K562 (cell line): Measurements from ENCODE around the gene NECAB3. TPM values are rescaled to one million over a fixed set of nuclear protein-coding genes. Genes with fewer than 3 reads are reported as not detected.

Experiments used
- ATAC-seq: fragments of 200-7000 bp; cut with Tn5 transposase; 3 replicates; pipeline ENCODE4 v1.9.1; 2020; ENCODE audit warnings: moderate library complexity
- BruUV-seq: library from RNA; stranded (reverse); fragments of 400-500 nt; replicated peaks from 2 replicates; lab custom pipeline; 2021; lab: Mats Ljungman, UMichigan
- CTCF ChIA-PET: fragments of 300-600 bp; formaldehyde crosslinking; extraction: SDS; loops from one replicate; lab custom pipeline; 2021; ENCODE audit warnings: low intra/inter-chr PET ratio; lab: Yijun Ruan, JAX
- POLR2A ChIA-PET: fragments of 300-600, 350-650 bp; sonication (Branson Sonifier 250); formaldehyde crosslinking; extraction: SDS; loops from one replicate; lab custom pipeline; 2021; ENCODE audit warnings: antibody characterized with exemption, inconsistent platforms; lab: Yijun Ruan, JAX
- DNase-seq, 4 experiments: peaks; one replicate each; pipeline versions ENCODE4 v3.0.0 to v3.0.0-alpha.2; 2011 to 2018; ENCODE audit warnings: low spot score in 3 of 4, mixed read lengths in 3 of 4; ENCODE audit errors: extremely low read depth in 1 of 4
- FAIRE-seq: peaks from 2 replicates; lab custom pipeline; 2011; peaks lifted over from hg19 to GRCh38; lab: Jason Lieb, UNC
- H2AFZ ChIP-seq: 2 replicates; pipeline ENCODE4 v1.6.0; 2011; ENCODE audit warnings: low read depth, low read length, control low read depth, inconsistent platforms
- H3K27ac ChIP-seq: fragments of 200-600 bp; 3 replicates; pipeline ENCODE4 v1.8.0; 2011; ENCODE audit warnings: low read depth, mild to moderate bottlenecking, control low read depth, inconsistent platforms, low read length, moderate library complexity, mixed read lengths; ENCODE audit errors: extremely low read depth
- H3K27me3 ChIP-seq, 2 experiments: fragments of 300-600 bp in 1 of 2; 2 replicates in 1 of 2; 3 replicates in 1 of 2; pipeline versions ENCODE4 v1.6.0 to v1.8.0; 2011; ENCODE audit warnings: inconsistent platforms in 2 of 2, low read length in 2 of 2, mild to moderate bottlenecking in 1 of 2, mixed read lengths in 1 of 2, moderate library complexity in 1 of 2; ENCODE audit not compliant: control insufficient read depth in 2 of 2, insufficient read depth in 2 of 2
- H3K36me3 ChIP-seq: fragments of 300-600 bp; 3 replicates; pipeline ENCODE4 v1.8.0; 2011; ENCODE audit warnings: mild to moderate bottlenecking, low read length, inconsistent platforms; ENCODE audit not compliant: control insufficient read depth, insufficient read depth
- H3K4me1 ChIP-seq, 2 experiments: fragments of 200-600 bp in 1 of 2; replicated peaks in 1 of 2; 2 replicates in 1 of 2; 3 replicates in 1 of 2; pipeline versions ENCODE4 v1.5.1 to v1.8.0; 2011; ENCODE audit warnings: inconsistent platforms in 2 of 2, low read length in 2 of 2, mild to moderate bottlenecking in 1 of 2, mixed read lengths in 1 of 2, moderate library complexity in 1 of 2; ENCODE audit not compliant: control insufficient read depth in 2 of 2, insufficient read depth in 2 of 2
- H3K4me2 ChIP-seq: 2 replicates; pipeline ENCODE4 v1.6.1; 2011; ENCODE audit warnings: low read length, control low read depth, inconsistent platforms, mixed read lengths; ENCODE audit not compliant: insufficient read depth
- H3K4me3 ChIP-seq: fragments of 200-600 bp; sonication (generic), shearing (Covaris generic); 2 replicates; pipeline ENCODE4 v1.5.1; 2016; ENCODE audit warnings: control low read depth, inconsistent platforms
- H3K79me2 ChIP-seq: fragments of 200-600 bp; 3 replicates; pipeline ENCODE4 v1.8.0; 2011; ENCODE audit warnings: low read length, inconsistent platforms; ENCODE audit not compliant: control insufficient read depth, insufficient read depth
- H3K9ac ChIP-seq, 2 experiments: 2 replicates each; pipeline versions ENCODE4 v1.6.0 to v1.6.1; 2011; ENCODE audit warnings: low read depth in 2 of 2, low read length in 2 of 2, control low read depth in 1 of 2, inconsistent platforms in 1 of 2, mild to moderate bottlenecking in 1 of 2, mixed read lengths in 1 of 2; ENCODE audit not compliant: insufficient read depth in 1 of 2
- H3K9me1 ChIP-seq: one replicate; pipeline ENCODE4 v1.6.0; 2011; ENCODE audit warnings: inconsistent platforms, mild to moderate bottlenecking, low read length, moderate library complexity; ENCODE audit not compliant: control insufficient read depth, insufficient read depth
- H3K9me3 ChIP-seq: replicated peaks from 2 replicates; pipeline ENCODE4 v1.5.1; 2011; ENCODE audit warnings: low read depth, low read length, inconsistent platforms; ENCODE audit not compliant: control insufficient read depth, insufficient read depth
- H4K20me1 ChIP-seq: replicated peaks from 2 replicates; pipeline ENCODE4 v1.6.1; 2011; ENCODE audit warnings: low read length, inconsistent platforms, mixed read lengths; ENCODE audit not compliant: control insufficient read depth, insufficient read depth
- E2F5 ChIP-seq: sonication (generic); formaldehyde crosslinking; IDR thresholded peaks from 2 replicates; pipeline ENCODE4 v1.8.0; 2022; ENCODE audit warnings: mild to moderate bottlenecking, missing genetic modification reagents
- EHMT2 ChIP-seq: fragments of 450-650 bp; IDR thresholded peaks from 2 replicates; pipeline ENCODE4 v1.6.1; 2018; ENCODE audit warnings: antibody characterized with exemption
- FOXM1 ChIP-seq, 2 experiments: fragments of 450-650 bp in 1 of 2; sonication (generic) in 1 of 2; formaldehyde crosslinking in 1 of 2; IDR thresholded peaks; 2 replicates each; pipeline versions ENCODE4 v1.6.1 to v1.9.0; 2017 to 2022; ENCODE audit warnings: low read depth in 2 of 2, mild to moderate bottlenecking in 2 of 2, missing genetic modification reagents in 1 of 2, moderate library complexity in 1 of 2
- IRF2 ChIP-seq: sonication (generic); formaldehyde crosslinking; IDR thresholded peaks from 2 replicates; pipeline ENCODE4 v1.8.1; 2022; ENCODE audit warnings: mild to moderate bottlenecking, missing genetic modification reagents
- MAZ ChIP-seq, 2 experiments: fragments of 450-650 bp in 1 of 2; sonication (generic) in 1 of 2; formaldehyde crosslinking; IDR thresholded peaks in 1 of 2; conservative IDR thresholded peaks in 1 of 2; 2 replicates each; pipeline versions ENCODE4 v1.4.0 to v1.5.0; 2020; ENCODE audit warnings: mild to moderate bottlenecking in 1 of 2, missing genetic modification reagents in 1 of 2
- PTRF ChIP-seq: fragments of 450-650 bp; IDR thresholded peaks from 2 replicates; pipeline ENCODE4 v1.6.1; 2016; ENCODE audit warnings: mild to moderate bottlenecking, missing genetic modification characterization, missing compliant biosample characterization
- RBM14 ChIP-seq: fragments of 200-400 bp; formaldehyde crosslinking; IDR thresholded peaks from 2 replicates; pipeline ENCODE4 v1.6.1; 2018; ENCODE audit warnings: low read depth, mild to moderate bottlenecking, low read length, moderate library complexity, borderline replicate concordance; ENCODE audit not compliant: insufficient read depth
- SAFB2 ChIP-seq: fragments of 200-400 bp; formaldehyde crosslinking; IDR thresholded peaks from 2 replicates; pipeline ENCODE4 v1.6.1; 2018; ENCODE audit warnings: borderline replicate concordance, low read length, low read depth, moderate library complexity; ENCODE audit not compliant: severe bottlenecking
- SMAD4 ChIP-seq: fragments of 250-450 bp; sonication (Bioruptor Pico); conservative IDR thresholded peaks from 2 replicates; pipeline ENCODE4 v1.8.0; 2021; ENCODE audit warnings: inconsistent platforms, mild to moderate bottlenecking, moderate library complexity
- SP2 ChIP-seq: IDR thresholded peaks from 2 replicates; pipeline ENCODE4 v1.6.1; 2011; ENCODE audit warnings: mild to moderate bottlenecking, low read depth, low read length, moderate library complexity; ENCODE audit not compliant: poor library complexity, severe bottlenecking; ENCODE audit errors: extremely low read depth
- USF1 ChIP-seq: sonication (generic); formaldehyde crosslinking; IDR thresholded peaks from 2 replicates; pipeline ENCODE4 v1.9.0; 2022; ENCODE audit warnings: mild to moderate bottlenecking, missing genetic modification reagents
- ZZZ3 ChIP-seq: fragments of 450-650 bp; IDR thresholded peaks from 2 replicates; pipeline ENCODE4 v1.6.1; 2016; ENCODE audit warnings: antibody characterized with exemption, mild to moderate bottlenecking, moderate library complexity
- WGBS: fragments of 100-300 bp; shearing (Covaris generic); methylation state at CpG from one replicate; pipeline ENCODE4 v1.1.6; 2016; ENCODE audit warnings: low coverage, mixed read lengths; ENCODE audit not compliant: insufficient coverage; ENCODE audit errors: missing lambda C conversion rate; 5-methylcytosine and 5-hydroxymethylcytosine counted together
- in situ Hi-C: fragments of 300-500 bp; cut with MboI; formaldehyde crosslinking; loops from 4 replicates; pipeline ENCODE4 v1.15.0; 2018; ENCODE audit warnings: inconsistent platforms, mixed read lengths
- intact Hi-C: fragments of 100-400 bp; cut with micrococcal nuclease; formaldehyde crosslinking; loops from 2 replicates; pipeline ENCODE4 v1.14.2; 2022
- polyA plus RNA-seq, 8 experiments: library from polyadenylated mRNA; depleted of rRNA in 4 of 8; stranded (reverse) in 5 of 8; unstranded in 3 of 8; fragments of >200 nt; fragmentation: Nextera tagmentation in 2 of 8; fragmentation: Illumina TruSeq in 1 of 8; extraction: Ambion mirVana in 2 of 8; extraction: Trizol in 1 of 8; gene quantifications; 2 replicates each; pipeline versions ENCODE4 v1.2.1 to v1.2.3, GENCODE V29; 2011 to 2014; ENCODE audit warnings: inconsistent platforms in 1 of 8, missing spikeins in 1 of 8
- total RNA-seq, 7 experiments: library from RNA; depleted of rRNA in 6 of 7; stranded (reverse); fragments of >200 nt in 6 of 7; fragmentation: Illumina TruSeq in 2 of 7; extraction: Trizol in 2 of 7; gene quantifications; 2 replicates each; pipeline versions ENCODE4 v1.2.1 to v1.2.3, GENCODE V29; 2011 to 2021; ENCODE audit warnings: low replicate concordance in 1 of 7
- TF ChIP-seq, protein P1 (sequence below): sonication (generic); formaldehyde crosslinking; IDR thresholded peaks from 2 replicates; pipeline ENCODE4 v1.8.1; 2022; ENCODE audit warnings: missing genetic modification reagents

The NECAB3 gene
- total and polyA plus RNA-seq, 9 of the 15 experiments (the other 6 are each of a cell fraction or from before 2014, with no cell fraction given) = 0.94 to 63.3 (median 31.5) TPM

- no peak for TF ChIP-seq USF1 (CRISPR knock-in tag)
- TF ChIP-seq EHMT2 = no peak
- no peak for TF ChIP-seq SMAD4 (CRISPR knock-in tag)
- TF ChIP-seq, protein P1, sequence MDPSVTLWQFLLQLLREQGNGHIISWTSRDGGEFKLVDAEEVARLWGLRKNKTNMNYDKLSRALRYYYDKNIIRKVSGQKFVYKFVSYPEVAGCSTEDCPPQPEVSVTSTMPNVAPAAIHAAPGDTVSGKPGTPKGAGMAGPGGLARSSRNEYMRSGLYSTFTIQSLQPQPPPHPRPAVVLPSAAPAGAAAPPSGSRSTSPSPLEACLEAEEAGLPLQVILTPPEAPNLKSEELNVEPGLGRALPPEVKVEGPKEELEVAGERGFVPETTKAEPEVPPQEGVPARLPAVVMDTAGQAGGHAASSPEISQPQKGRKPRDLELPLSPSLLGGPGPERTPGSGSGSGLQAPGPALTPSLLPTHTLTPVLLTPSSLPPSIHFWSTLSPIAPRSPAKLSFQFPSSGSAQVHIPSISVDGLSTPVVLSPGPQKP (CRISPR knock-in tag) = no peak
Measured at GRCh38 chr20:33721391-33722140, 47.3 kb upstream of the NECAB3 start (continued).

GRCh38 chr20:33719989-33720709 lies 45.9 kb upstream of the NECAB3 start, which contains the start of gene PXMP4:
TSS of gene PXMP4 (minus strand) at chr20:33720310. CDS start at chr20:33720207, 103 bp downstream.
- FAIRE-seq = peak; percentile 100
- WGBS = 5% methylated on average over 45 of the region's 46 CpGs
- TF ChIP-seq PTRF (tag) (0 out of 2 replicates have a peak, but pooled peaks have one; percentile 25), SAFB2 (no peak), E2F5 (CRISPR knock-in tag) (no peak), SP2 (peak; percentile 76), IRF2 (CRISPR knock-in tag) (no peak), ZZZ3 (no peak), MAZ (CRISPR knock-in tag; conservative IDR thresholded peaks at IDR 0.05 in 1 of 2, IDR thresholded peaks at IDR 0.05 in 1 of 2) (peak; percentile 33 to 56; a peak in 2 of 4 replicates), FOXM1 (IDR thresholded peaks at IDR 0.05; ENCODE audit: low read depth) (peak; percentile 82), FOXM1 (CRISPR knock-in tag; IDR thresholded peaks at IDR 0.05; ENCODE audit: low read depth) (no peak), RBM14 (no peak)

More at GRCh38 chr20:33719989-33720709, 45.9 kb upstream of the NECAB3 start, which contains the start of gene PXMP4:
- Histone ChIP-seq H3K27ac (peak within 1 kb of the TSS; percentile 74), H3K27me3 (no peaks in the 10 kb centered on the region), H3K4me2 (peak within 1 kb of the TSS; percentile 92), H2AFZ (peak within 1 kb of the TSS; percentile 97), H3K9me1 (no peaks in the 10 kb centered on the region), H4K20me1 (no peaks in the 10 kb centered on the region), H3K4me1 (peaks cover 7 to 14% of the 10 kb centered on the region in 2 experiments; a peak in 4 of 5 replicates), H3K79me2 (peaks cover 11% of the 10 kb centered on the region; the same call in 2 of the 3 replicates), H3K9me3 (no peaks in the 10 kb centered on the region), H3K9ac (peak within 1 kb of the TSS; percentile 82 to 92), H3K4me3 (peak within 1 kb of the TSS; percentile 76), H3K36me3 (no peaks in the 10 kb centered on the region)
- in situ Hi-C loops (no loop called here), intact Hi-C loops (no loop called here)
- no TSS peak for BruUV-seq
- DNase-seq (peak; percentile 94 to 98 (median 96)), ATAC-seq (peak; percentile 99)
- POLR2A ChIA-PET = interaction anchor here (0.8 to 1.7 kb wide), 12 partner anchors 9 to 366 kb away, joined by 3 to 7 read pairs (median 4); partner anchors contain the start of genes ACTL10 and ZNF341
- CTCF ChIA-PET = no interaction called here
